GM12874 (cell line): Measurements from ENCODE around the gene MED19.

Experiments
- CTCF ChIP-seq: IDR thresholded peaks from 2 replicates; pipeline ENCODE4 v1.5.1; 2011; ENCODE audit warnings: low read depth, mild to moderate bottlenecking, control low read depth, low read length, moderate library complexity; ENCODE audit not compliant: insufficient read depth

The MED19 gene

DNA sequence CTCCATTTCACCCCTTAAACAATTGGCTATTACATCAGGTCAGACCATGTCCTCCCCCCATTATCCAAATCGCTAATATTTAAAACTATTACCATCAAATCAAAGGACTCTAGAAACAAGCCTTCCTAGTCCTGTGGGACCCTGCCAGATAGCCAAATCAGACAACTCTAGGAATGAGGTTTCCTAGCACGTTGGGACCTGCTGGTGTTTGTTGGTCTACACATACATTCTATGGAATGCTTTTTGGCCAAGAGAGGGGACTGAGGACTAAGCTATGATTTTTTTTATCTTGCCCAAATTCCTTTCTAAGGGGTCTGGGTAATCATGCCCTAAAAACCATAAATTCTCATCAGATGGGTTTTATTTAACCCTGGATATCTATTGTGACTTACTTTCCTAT, 15.2 kb upstream of the MED19 start:
- no peak for TF ChIP-seq CTCF

DNA sequence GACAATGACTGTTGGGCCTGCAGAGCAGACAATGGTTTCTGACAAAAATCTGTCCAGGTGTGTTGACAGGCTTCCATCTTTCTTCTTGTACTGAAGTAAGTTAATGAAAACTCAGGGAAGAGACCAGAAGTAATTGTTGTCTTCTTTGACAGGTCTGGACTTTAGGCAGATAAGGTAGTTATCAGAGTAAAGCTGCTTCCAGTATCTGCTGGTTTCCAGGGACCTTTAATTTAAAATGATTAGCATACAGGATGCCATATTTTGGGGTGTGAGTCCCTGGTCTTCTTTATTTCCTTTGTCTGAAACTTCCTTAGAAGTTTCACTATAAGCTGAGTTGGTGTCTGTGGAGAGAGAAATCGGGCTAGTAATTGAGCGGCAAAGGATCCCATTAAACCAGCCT, 1.8 kb upstream of the MED19 start:
- no peak for TF ChIP-seq CTCF

DNA sequence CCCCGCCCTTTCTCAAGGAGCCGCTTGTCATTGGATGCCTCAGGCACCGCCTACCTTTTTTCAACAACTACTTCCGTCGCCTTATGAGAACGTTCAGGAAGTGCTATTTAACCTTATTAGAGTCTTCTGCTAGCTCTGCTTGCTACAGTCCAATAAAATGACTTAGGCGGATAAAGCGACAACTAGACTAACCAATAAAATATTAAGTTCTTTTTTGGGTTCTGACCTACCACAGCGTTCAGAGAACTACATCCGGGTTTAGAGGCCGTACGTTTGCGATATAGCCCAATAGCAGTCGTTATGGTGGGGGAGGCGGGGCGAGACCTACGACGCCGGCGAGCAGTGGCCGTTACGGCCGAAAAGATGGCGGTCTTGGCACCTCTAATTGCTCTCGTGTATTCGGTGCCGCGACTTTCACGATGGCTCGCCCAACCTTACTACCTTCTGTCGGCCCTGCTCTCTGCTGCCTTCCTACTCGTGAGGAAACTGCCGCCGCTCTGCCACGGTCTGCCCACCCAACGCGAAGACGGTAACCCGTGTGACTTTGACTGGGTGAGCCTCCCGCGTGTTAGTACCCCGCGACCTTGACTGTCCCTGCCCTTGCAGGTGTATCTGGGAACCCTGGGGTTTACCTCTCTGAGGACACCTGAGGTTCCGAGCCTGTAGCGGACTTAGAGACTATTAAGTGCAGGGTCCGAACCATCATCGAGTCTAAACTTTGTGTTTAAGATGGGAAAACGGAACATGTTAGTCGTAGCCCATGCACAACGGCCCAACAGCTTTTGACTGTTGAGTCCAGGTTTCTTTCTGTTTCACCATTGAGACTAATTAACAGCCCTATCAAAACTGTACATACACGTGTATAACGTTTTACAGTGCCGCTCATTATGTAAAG, 488 bp upstream of the MED19 start, which contains the start of gene TMX2:
TSS of gene TMX2 (plus strand) at position 338 of the 895 bp plus-strand sequence. CDS start at position 364, 26 bp downstream.
- TF ChIP-seq CTCF: no peak

DNA sequence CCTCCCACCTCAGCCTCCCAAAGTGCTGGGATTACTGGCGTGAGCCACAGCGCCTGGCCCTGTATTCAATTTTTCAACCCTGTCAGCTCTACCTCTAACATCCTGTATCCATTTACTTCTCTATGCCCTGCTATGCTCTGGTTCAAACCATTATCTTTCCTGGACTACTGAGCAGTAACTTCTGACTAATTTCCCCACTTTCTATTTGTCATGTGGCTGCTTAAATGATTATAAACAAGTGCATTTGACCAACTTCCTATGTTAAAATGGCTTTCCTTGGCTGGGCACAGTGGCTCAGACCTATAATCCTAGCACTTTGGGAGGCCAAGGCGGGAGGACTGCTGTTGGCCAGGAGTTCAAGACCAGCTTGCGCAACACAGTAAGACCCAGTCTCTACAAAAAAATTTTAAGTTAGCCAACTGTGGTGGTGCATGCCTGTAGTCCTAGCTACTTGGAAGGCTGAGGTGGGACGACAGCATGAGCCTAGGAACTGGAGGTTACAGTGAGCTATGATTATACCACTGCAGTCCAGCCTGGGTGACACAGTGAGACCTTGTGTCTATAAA, 2.1 kb downstream of the MED19 start:
- TF ChIP-seq CTCF: no peak

- no peak for TF ChIP-seq CTCF
Observed at GRCh38 chr11:57704932-57705331, 7.1 kb downstream of the MED19 start.

GRCh38 chr11:57703341-57703740, 8.7 kb downstream of the MED19 start:
- TF ChIP-seq CTCF: no peak

GRCh38 chr11:57700425-57700824, 11.6 kb downstream of the MED19 start:
- TF ChIP-seq CTCF: no peak
